ENCODE results near the gene VWCE.
A peak's percentile ranks its signal among the peaks of the same experiment; 100 is the strongest.

DNA sequence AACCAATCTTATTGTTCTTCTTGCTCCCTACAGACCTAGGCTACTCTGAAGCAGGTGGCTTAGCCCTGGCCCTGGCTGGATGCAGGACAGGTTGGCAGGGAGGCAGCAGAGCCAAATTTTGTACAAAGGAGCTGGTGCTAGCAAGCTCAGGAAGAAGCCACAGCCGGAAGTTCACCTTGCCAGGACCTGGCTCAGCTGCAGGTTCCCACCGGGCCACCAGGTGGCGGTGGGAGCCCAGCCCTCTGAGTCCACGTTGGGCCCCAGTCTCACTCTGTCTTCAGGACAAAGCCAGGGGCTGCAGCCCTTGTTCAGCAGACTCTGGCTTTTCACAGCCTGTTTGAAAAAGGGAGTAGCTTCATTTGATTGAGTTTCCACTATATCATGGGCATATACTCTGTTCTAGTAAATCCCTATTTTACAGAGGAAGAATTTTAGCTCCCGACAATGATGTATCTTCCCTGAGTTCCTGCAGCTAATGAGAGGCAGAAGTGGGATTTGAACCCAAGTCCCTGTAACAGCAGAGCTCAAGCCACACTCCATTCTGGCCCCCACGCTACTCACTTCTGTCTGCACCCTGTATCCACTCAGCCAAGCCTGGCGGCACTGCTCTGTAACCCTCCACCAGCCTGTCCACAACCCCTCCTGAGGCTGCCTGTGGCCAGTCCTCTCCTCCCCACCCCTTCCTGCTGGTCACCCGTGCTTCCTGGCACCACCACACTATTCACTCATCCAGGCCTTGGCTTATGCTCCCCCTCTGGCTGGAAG, 41.2 kb upstream of the VWCE start:
- TF ChIP-seq, protein P1, sequence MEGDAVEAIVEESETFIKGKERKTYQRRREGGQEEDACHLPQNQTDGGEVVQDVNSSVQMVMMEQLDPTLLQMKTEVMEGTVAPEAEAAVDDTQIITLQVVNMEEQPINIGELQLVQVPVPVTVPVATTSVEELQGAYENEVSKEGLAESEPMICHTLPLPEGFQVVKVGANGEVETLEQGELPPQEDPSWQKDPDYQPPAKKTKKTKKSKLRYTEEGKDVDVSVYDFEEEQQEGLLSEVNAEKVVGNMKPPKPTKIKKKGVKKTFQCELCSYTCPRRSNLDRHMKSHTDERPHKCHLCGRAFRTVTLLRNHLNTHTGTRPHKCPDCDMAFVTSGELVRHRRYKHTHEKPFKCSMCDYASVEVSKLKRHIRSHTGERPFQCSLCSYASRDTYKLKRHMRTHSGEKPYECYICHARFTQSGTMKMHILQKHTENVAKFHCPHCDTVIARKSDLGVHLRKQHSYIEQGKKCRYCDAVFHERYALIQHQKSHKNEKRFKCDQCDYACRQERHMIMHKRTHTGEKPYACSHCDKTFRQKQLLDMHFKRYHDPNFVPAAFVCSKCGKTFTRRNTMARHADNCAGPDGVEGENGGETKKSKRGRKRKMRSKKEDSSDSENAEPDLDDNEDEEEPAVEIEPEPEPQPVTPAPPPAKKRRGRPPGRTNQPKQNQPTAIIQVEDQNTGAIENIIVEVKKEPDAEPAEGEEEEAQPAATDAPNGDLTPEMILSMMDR (IDR thresholded peaks at IDR 0.05): peak; percentile 94 to 98 (median 98)
- TF ChIP-seq POLR2A (IDR thresholded peaks at IDR 0.05) (no peak), POLR2AphosphoS5 (IDR thresholded peaks at IDR 0.05) (peak; percentile 54 to 73 (median 58))
